Suprapubic skin (tissue), 4 donors: ENCODE results near the gene TTC28. TPM values are rescaled to one million over a fixed set of nuclear protein-coding genes. Genes with fewer than 3 reads are reported as not detected.

Experiments
- DNase-seq, 2 donors: peaks; one replicate each; pipeline ENCODE4 v3.0.0-alpha.2; 2019; ENCODE audit warnings: low spot score in 2 of 2
- H3K27ac ChIP-seq: fragments of 200-600 bp; sonication (generic); one replicate; pipeline ENCODE4 v1.5.1; 2019
- H3K27me3 ChIP-seq: fragments of 200-600 bp; sonication (generic); one replicate; pipeline ENCODE4 v1.5.1; 2019
- H3K36me3 ChIP-seq: fragments of 200-600 bp; sonication (generic); one replicate; pipeline ENCODE4 v1.5.1; 2019
- H3K4me1 ChIP-seq: fragments of 200-600 bp; sonication (generic); one replicate; pipeline ENCODE4 v1.5.1; 2019
- H3K4me3 ChIP-seq: fragments of 200-600 bp; sonication (generic); one replicate; pipeline ENCODE4 v1.5.1; 2019; ENCODE audit warnings: mild to moderate bottlenecking
- H3K9me3 ChIP-seq: fragments of 200-600 bp; sonication (generic); one replicate; pipeline ENCODE4 v1.5.1; 2019
- EP300 ChIP-seq: sonication (generic); formaldehyde crosslinking; IDR thresholded peaks from one replicate; pipeline ENCODE4 v1.6.1; 2017; ENCODE audit warnings: antibody characterized with exemption
- POLR2A ChIP-seq, 2 donors: fragments of 450-650 bp; IDR thresholded peaks; one replicate each; pipeline ENCODE4 v1.6.1; 2017; ENCODE audit warnings: antibody characterized with exemption in 2 of 2, mild to moderate bottlenecking in 2 of 2, moderate library complexity in 2 of 2
- POLR2AphosphoS5 ChIP-seq, 3 donors: sonication (generic); formaldehyde crosslinking; IDR thresholded peaks; one replicate each; pipeline ENCODE4 v1.6.1; 2017; ENCODE audit warnings: antibody characterized with exemption in 3 of 3
- WGBS: methylation state at CpG from one replicate; pipeline ENCODE4 v1.1.5; 2018; 5-methylcytosine and 5-hydroxymethylcytosine counted together
- total RNA-seq, 4 donors: library from RNA; depleted of rRNA; stranded (reverse); fragments of >200 nt; gene quantifications; one replicate each; pipeline ENCODE4 v1.1.0, GENCODE V29; 2016
- TF ChIP-seq, protein P1 (sequence below), 2 donors: fragments of 200-600 bp in 1 of 2; fragments of 450-650 bp in 1 of 2; sonication (generic) in 1 of 2; IDR thresholded peaks; one replicate each; pipeline ENCODE4 v1.5.1; 2016 to 2019; ENCODE audit warnings: antibody characterized with exemption in 2 of 2, mild to moderate bottlenecking in 1 of 2, moderate library complexity in 1 of 2

TTC28 gene
- total RNA-seq, 4 donors from 2014 or later, result 8.1 to 23.1 (median 11.7) TPM

DNA sequence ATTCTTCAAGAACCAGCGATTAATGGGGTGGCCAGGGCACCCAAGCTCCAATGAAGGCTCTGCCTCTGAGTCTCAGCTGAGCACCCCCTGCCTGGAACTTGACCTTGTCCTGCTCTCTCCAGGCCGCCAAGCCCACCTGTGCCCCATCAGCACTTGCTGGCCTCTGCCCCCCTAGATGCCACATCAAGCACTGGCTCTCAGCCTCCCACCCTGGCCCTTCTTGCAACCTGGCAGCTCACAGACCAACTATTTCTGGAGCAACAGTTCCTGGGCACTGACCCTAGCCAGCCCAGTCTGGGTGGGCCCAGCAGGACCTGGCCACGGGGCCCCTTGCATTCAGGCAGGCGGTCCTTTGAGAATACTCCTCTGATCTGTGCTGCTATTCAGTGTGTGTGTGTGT lies 661.8 kb downstream of the TTC28 start:
- H3K4me1 ChIP-seq, result peaks cover 45% of the 10 kb centered on the region
- DNase-seq, result peak; percentile 49 to 71

GRCh38 chr22:28017558-28017820 lies 662.2 kb downstream of the TTC28 start:
- no peak overlapping the region for H3K27ac ChIP-seq
- no peaks in the 10 kb centered on the region for H3K27me3 ChIP-seq
- no peaks in the 10 kb centered on the region for H3K9me3 ChIP-seq
- TF ChIP-seq POLR2AphosphoS5 (IDR thresholded peaks at IDR 0.05) (no peak), POLR2A (IDR thresholded peaks at IDR 0.05) (no peak), EP300 (no peak)
- TF ChIP-seq, protein P1, sequence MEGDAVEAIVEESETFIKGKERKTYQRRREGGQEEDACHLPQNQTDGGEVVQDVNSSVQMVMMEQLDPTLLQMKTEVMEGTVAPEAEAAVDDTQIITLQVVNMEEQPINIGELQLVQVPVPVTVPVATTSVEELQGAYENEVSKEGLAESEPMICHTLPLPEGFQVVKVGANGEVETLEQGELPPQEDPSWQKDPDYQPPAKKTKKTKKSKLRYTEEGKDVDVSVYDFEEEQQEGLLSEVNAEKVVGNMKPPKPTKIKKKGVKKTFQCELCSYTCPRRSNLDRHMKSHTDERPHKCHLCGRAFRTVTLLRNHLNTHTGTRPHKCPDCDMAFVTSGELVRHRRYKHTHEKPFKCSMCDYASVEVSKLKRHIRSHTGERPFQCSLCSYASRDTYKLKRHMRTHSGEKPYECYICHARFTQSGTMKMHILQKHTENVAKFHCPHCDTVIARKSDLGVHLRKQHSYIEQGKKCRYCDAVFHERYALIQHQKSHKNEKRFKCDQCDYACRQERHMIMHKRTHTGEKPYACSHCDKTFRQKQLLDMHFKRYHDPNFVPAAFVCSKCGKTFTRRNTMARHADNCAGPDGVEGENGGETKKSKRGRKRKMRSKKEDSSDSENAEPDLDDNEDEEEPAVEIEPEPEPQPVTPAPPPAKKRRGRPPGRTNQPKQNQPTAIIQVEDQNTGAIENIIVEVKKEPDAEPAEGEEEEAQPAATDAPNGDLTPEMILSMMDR (IDR thresholded peaks at IDR 0.05), result no peak
- peaks cover 42% of the 10 kb centered on the region for H3K4me1 ChIP-seq
- H3K4me3 ChIP-seq, result no peak overlapping the region
- WGBS, result 88% methylated on average over 2 of the region's 2 CpGs
- H3K36me3 ChIP-seq, result peaks cover 11% of the 10 kb centered on the region
- no peak for DNase-seq

More for the DNA sequence above, 661.8 kb downstream of the TTC28 start:
- H3K27ac ChIP-seq, result no peak overlapping the region
- 98% methylated on average over 4 of the region's 4 CpGs for WGBS
- H3K4me3 ChIP-seq, result no peak overlapping the region
- no peak for TF ChIP-seq EP300
- TF ChIP-seq, protein P1 (IDR thresholded peaks at IDR 0.05), result no peak
- TF ChIP-seq POLR2AphosphoS5 (IDR thresholded peaks at IDR 0.05), result no peak
- H3K27me3 ChIP-seq, result no peaks in the 10 kb centered on the region
- peaks cover 11% of the 10 kb centered on the region for H3K36me3 ChIP-seq
- H3K9me3 ChIP-seq, result no peaks in the 10 kb centered on the region

- no peaks in the 10 kb centered on the region for H3K9me3 ChIP-seq
- TF ChIP-seq EP300, result no peak
- no peak for TF ChIP-seq POLR2A (IDR thresholded peaks at IDR 0.05)
- TF ChIP-seq POLR2AphosphoS5 (IDR thresholded peaks at IDR 0.05), result no peak
- TF ChIP-seq, protein P1 (IDR thresholded peaks at IDR 0.05), result no peak
- H3K27ac ChIP-seq, result no peak overlapping the region
- no peaks in the 10 kb centered on the region for H3K27me3 ChIP-seq
- peaks cover 45% of the 10 kb centered on the region for H3K4me1 ChIP-seq
- WGBS, result 87% methylated on average over 11 of the region's 12 CpGs
- DNase-seq, result peak; percentile 50 to 74
- H3K36me3 ChIP-seq, result peaks cover 11% of the 10 kb centered on the region
- H3K4me3 ChIP-seq, result no peak overlapping the region
Measured at GRCh38 chr22:28016781-28017557, 662.7 kb downstream of the TTC28 start.

- DNase-seq, result peak; percentile 52 to 64
- Histone ChIP-seq H3K9me3 (no peaks in the 10 kb centered on the region), H3K27me3 (no peaks in the 10 kb centered on the region), H3K4me1 (peaks cover 42% of the 10 kb centered on the region), H3K36me3 (peaks cover 11% of the 10 kb centered on the region), H3K27ac (no peak overlapping the region), H3K4me3 (no peak overlapping the region)
- TF ChIP-seq POLR2A (IDR thresholded peaks at IDR 0.05) (no peak), POLR2AphosphoS5 (IDR thresholded peaks at IDR 0.05) (no peak), EP300 (no peak)
- TF ChIP-seq, protein P1 (IDR thresholded peaks at IDR 0.05), result no peak
- WGBS, result 91% methylated on average over 12 of the region's 16 CpGs
Measured at GRCh38 chr22:28015676-28016601, 663.7 kb downstream of the TTC28 start.

- no peak overlapping the region for H3K27ac ChIP-seq
- H3K9me3 ChIP-seq, result no peaks in the 10 kb centered on the region
- no peaks in the 10 kb centered on the region for H3K27me3 ChIP-seq
- 85% methylated on average over 2 of the region's 2 CpGs for WGBS
- TF ChIP-seq, protein P1 (IDR thresholded peaks at IDR 0.05), result no peak
- TF ChIP-seq POLR2A (IDR thresholded peaks at IDR 0.05), result no peak
- no peak for TF ChIP-seq EP300
- no peak for TF ChIP-seq POLR2AphosphoS5 (IDR thresholded peaks at IDR 0.05)
- no peak overlapping the region for H3K4me3 ChIP-seq
- peaks cover 11% of the 10 kb centered on the region for H3K36me3 ChIP-seq
- peaks cover 33% of the 10 kb centered on the region for H3K4me1 ChIP-seq
- peak; percentile 53 to 59 for DNase-seq
Measured at GRCh38 chr22:28015046-28015425, 664.6 kb downstream of the TTC28 start.
